GM13977 (cell line): Measurements from ENCODE around the gene FAXDC2.
A peak's percentile ranks its signal among the peaks of the same experiment; 100 is the strongest.

Source experiments
- DNase-seq: peaks from one replicate; pipeline ENCODE4 v3.0.0; 2012; ENCODE audit warnings: low spot score
- CTCF ChIP-seq: IDR thresholded peaks from 2 replicates; pipeline ENCODE4 v1.5.1; 2012; ENCODE audit warnings: mild to moderate bottlenecking, control low read depth; ENCODE audit not compliant: insufficient read depth; ENCODE audit errors: extremely low read depth, missing control alignments
- in situ Hi-C: fragments of 300-500 bp; cut with MboI; formaldehyde crosslinking; loops from one replicate; pipeline ENCODE4 v1.12.0; 2022; ENCODE audit warnings: low sequenced_read_pairs, low pct_unique_long_range_greater_than_20kb, mixed read lengths, inconsistent platforms; ENCODE audit not compliant: unreplicated experiment

FAXDC2 gene

GRCh38 chr5:154783774-154784460 lies 66.5 kb downstream of the FAXDC2 start:
- in situ Hi-C loops = no loop called here
- DNase-seq = peak; percentile 49
- no peak for TF ChIP-seq CTCF

GRCh38 chr5:154782812-154783592 lies 67.4 kb downstream of the FAXDC2 start:
- in situ Hi-C loops = no loop called here
- no peak for TF ChIP-seq CTCF
- DNase-seq = no peak

GRCh38 chr5:154782326-154782725 lies 68.1 kb downstream of the FAXDC2 start:
- no peak for DNase-seq
- TF ChIP-seq CTCF = no peak
- in situ Hi-C loops = no loop called here

- TF ChIP-seq CTCF = no peak
- in situ Hi-C loops = no loop called here
- DNase-seq = no peak
Measured at GRCh38 chr5:154780128-154780527, 70.3 kb downstream of the FAXDC2 start.

- in situ Hi-C loops = no loop called here
- no peak for DNase-seq
- TF ChIP-seq CTCF = no peak
Measured at GRCh38 chr5:154779105-154779504, 71.3 kb downstream of the FAXDC2 start.

- no peak for TF ChIP-seq CTCF
- DNase-seq = no peak
- in situ Hi-C loops = no loop called here
Measured at GRCh38 chr5:154778534-154778933, 71.9 kb downstream of the FAXDC2 start.
